ENCODE data around the gene CEBPG.

Gene CEBPG

DNA sequence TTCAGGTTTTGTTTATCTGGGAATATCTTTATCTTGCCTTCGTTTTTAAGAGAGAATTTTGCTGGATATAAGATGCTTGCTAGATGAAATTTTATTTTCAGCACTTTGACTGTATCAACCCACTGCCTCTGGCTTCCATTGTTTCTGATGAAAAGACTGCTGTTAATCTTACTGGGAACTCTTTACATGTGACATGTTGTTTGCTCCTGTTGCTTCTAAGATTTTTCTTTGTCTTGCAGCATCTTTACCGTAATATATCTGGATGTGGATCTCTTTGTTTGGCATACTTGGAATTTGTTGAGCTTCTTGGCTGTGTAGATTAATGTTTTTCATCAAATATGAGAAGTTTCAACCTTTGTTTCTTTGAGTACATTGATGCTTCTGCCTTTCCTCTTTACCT lies 18.0 kb upstream of the CEBPG start:
- TF ChIP-seq, protein P1, sequence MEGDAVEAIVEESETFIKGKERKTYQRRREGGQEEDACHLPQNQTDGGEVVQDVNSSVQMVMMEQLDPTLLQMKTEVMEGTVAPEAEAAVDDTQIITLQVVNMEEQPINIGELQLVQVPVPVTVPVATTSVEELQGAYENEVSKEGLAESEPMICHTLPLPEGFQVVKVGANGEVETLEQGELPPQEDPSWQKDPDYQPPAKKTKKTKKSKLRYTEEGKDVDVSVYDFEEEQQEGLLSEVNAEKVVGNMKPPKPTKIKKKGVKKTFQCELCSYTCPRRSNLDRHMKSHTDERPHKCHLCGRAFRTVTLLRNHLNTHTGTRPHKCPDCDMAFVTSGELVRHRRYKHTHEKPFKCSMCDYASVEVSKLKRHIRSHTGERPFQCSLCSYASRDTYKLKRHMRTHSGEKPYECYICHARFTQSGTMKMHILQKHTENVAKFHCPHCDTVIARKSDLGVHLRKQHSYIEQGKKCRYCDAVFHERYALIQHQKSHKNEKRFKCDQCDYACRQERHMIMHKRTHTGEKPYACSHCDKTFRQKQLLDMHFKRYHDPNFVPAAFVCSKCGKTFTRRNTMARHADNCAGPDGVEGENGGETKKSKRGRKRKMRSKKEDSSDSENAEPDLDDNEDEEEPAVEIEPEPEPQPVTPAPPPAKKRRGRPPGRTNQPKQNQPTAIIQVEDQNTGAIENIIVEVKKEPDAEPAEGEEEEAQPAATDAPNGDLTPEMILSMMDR (conservative IDR thresholded peaks at IDR 0.05) = no peak
- no peak overlapping the region for H3K27ac ChIP-seq

DNA sequence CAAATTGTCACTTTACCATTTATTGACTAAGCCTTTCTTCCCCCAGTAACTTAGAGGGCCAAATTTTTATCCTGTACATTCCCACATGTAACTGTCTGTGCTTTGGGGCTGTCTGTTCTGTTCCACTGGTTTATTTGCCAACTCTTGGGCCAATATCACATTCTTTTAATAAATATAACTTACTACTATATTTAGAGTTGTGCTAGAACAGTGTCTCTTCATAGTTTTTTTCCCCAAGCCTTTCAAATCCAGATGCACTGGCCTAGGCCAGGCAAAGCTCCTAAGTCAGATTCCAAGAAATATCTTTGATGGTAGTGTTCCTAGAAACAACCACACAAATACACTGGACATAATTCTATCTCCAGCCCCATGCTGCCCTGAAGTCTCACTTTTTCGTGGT lies 16.0 kb upstream of the CEBPG start:
- H3K27ac ChIP-seq = no peak overlapping the region
- TF ChIP-seq, protein P1 (conservative IDR thresholded peaks at IDR 0.05) = no peak

DNA sequence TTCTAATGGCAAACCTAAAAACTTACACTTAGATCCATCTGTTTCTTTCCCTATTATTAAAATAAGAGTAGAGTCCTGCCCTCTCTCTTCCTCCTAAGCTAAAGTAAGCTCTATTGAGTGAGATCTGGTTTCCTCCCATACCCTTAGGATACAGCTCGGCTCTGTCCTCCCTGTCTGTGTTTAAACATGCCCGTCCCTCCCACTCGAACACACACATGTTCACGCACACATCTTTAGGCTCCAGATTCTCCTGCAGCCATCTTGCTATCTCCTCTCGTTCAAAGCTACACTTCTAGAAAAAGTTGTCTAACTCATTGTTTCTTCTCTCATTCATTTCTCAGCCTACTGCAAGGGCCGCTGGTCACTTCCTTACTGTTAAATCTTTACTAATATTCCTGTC lies 15.1 kb upstream of the CEBPG start:
- TF ChIP-seq, protein P1 (conservative IDR thresholded peaks at IDR 0.05) = no peak
- no peak overlapping the region for H3K27ac ChIP-seq

DNA sequence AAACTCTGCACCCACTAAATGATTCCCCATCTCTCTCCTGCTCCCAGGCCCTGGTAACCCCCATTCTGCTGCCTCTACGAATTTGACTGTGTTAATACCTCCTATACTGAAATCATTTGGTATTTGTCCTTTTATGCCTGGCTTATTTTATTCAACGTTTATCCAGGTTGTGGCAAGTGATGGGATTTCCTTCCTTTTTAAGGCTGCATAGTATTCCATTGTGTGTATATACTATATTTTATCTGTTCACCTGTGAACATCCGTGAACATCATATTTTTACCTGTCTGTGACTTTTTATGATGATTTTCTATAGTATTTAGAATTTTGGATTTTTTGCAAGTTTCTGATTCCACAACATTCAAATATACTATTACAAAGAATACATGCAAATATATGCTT lies 13.9 kb upstream of the CEBPG start:
- TF ChIP-seq, protein P1 (conservative IDR thresholded peaks at IDR 0.05) = no peak
- no peak overlapping the region for H3K27ac ChIP-seq

DNA sequence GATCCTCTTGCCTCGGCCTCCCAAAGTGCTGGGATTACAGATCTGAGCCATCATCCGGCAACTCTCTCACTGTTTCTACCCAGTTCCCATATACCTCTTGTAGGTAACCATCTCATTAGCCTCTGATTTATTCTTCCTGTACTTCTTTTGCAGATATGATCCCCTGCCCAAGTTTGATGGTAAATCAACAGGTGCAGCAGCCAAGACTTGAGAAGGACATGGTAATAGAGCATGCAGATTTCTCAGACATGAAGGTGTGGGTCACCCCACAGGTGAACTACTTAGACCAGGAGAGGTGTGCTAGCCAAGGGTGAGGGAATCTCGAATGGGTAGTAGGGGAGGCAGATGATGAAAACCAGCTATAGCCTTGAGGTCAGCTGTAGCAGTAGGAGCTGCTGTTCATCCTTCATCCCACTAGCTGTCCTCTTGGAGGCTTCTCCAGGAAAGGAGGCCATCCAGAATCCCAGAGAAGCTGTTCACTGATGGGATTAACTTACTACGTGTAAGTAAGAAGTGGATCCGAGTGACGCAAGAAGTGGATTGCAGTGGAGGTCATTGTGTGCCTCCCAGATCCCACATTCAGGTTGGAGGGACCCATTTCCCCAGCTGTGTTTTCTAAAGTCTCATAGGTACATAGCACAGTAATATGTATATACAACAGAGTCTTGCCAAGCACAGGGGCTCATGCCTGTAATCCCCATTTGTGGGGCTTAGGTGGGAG lies 10.8 kb upstream of the CEBPG start:
- TF ChIP-seq, protein P1 (conservative IDR thresholded peaks at IDR 0.05) = no peak
- no peak overlapping the region for H3K27ac ChIP-seq

DNA sequence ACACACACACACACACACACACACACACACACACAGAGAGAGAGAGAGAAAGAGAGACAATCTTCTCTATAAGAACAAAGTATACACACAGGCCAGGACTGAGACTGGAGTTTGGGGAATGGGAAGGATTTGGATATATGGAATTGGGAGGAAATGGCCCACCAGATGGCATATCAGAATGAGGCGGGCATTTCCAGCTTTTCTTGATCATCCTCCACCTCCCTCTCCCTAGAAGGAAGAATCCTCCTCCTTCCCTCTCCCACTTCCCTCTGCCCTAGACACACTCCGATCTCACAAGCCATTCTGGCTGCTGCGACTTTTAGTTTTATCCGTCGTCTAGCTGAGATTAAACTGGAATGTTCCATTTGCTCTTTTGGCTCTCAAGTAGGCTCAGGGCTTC lies 10.0 kb upstream of the CEBPG start:
- H3K27ac ChIP-seq = no peak overlapping the region
- TF ChIP-seq, protein P1 (conservative IDR thresholded peaks at IDR 0.05) = no peak

DNA sequence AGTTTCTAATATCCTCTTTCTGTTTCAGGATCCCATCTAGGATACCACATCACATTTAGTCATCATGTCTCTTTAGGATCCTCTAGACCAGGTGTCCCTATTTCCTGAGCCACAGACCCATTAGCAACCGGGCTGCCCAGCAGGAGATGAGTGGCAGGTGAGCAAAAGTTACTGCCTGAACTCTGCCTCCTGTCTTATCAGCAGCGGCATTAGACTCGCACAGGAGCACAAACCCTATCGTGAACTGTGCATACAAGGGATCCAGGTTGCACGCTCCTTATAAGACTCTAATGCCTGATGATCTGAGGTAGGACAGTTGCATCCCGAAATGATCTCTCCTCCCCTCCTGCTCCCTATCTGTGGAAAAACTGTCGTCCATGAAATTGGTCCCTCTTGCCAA lies 7.8 kb upstream of the CEBPG start:
- H3K27ac ChIP-seq = no peak overlapping the region
- TF ChIP-seq, protein P1 (conservative IDR thresholded peaks at IDR 0.05) = no peak

Measured in VCaP (cell line).